HFFc6 (cell line): ENCODE data around the gene IRGC. TPM values are rescaled to one million over a fixed set of nuclear protein-coding genes. Genes with fewer than 3 reads are reported as not detected.
A peak's percentile ranks its signal among the peaks of the same experiment; 100 is the strongest.
"Not testable (repeated sequence)": the region's sequence is repeated elsewhere in the genome, so short reads cannot be mapped to it uniquely, and the experiment has no call there.

Experiments used
- DNase-seq: peaks from one replicate; pipeline ENCODE4 v3.0.0-alpha.2; 2018
- H3K27ac Mint-ChIP-seq: 2 replicates; pipeline ENCODE4 v1.8.0; 2020; ENCODE audit warnings: mild to moderate bottlenecking, mixed read lengths
- H3K27me3 Mint-ChIP-seq: 2 replicates; pipeline ENCODE4 v1.8.0; 2021; ENCODE audit warnings: mild to moderate bottlenecking, moderate library complexity, mixed read lengths; ENCODE audit not compliant: insufficient read depth
- H3K36me3 Mint-ChIP-seq: 2 replicates; pipeline ENCODE4 v1.8.0; 2021; ENCODE audit warnings: low read depth, mixed read lengths
- H3K4me1 Mint-ChIP-seq: 2 replicates; pipeline ENCODE4 v1.8.0; 2020; ENCODE audit warnings: low read depth, mixed read lengths
- H3K4me3 Mint-ChIP-seq: 2 replicates; pipeline ENCODE4 v1.8.0; 2020; ENCODE audit warnings: mild to moderate bottlenecking, moderate library complexity, mixed read lengths
- H3K9me3 Mint-ChIP-seq: 2 replicates; pipeline ENCODE4 v1.8.0; 2020; ENCODE audit warnings: mild to moderate bottlenecking, mixed read lengths
- CTCF ChIP-seq: fragments of 200-600 bp; sonication (generic); IDR thresholded peaks from 2 replicates; pipeline ENCODE4 v1.5.0; 2021; ENCODE audit warnings: antibody characterized with exemption, mild to moderate bottlenecking
- total RNA-seq, 6 experiments: library from RNA; stranded (reverse); fragmentation: NEBNext Ultra II Directional; extraction: Animal tissue kit (Norgen Biotek cat#: 25700); gene quantifications; 2 replicates in 1 of 6; 3 replicates in 5 of 6; pipeline ENCODE4 v1.2.3, GENCODE V29; 2021

IRGC gene
- total RNA-seq, 6 experiments from 2014 or later, result not detected

GRCh38 chr19:43763473-43763939 is 47.6 kb downstream of the IRGC start:
- no peak for DNase-seq
- Mint-ChIP-seq H3K27me3 (0 out of 2 replicates have a peak, but pooled peaks cover 1% of the 10 kb centered on the region), H3K27ac (peak overlapping the region; percentile 88), H3K4me1 (peaks cover 79% of the 10 kb centered on the region), H3K4me3 (peak overlapping the region; percentile 23; the same call in 1 of the 2 replicates), H3K9me3 (no peaks in the 10 kb centered on the region), H3K36me3 (no peaks in the 10 kb centered on the region)
- no peak for TF ChIP-seq CTCF

- peaks cover 69% of the 10 kb centered on the region for H3K4me1 Mint-ChIP-seq
- not testable (repeated sequence) for H3K36me3 Mint-ChIP-seq, H3K27me3 Mint-ChIP-seq, H3K9me3 Mint-ChIP-seq, DNase-seq
- H3K27ac Mint-ChIP-seq, result peak overlapping the region; percentile 98
- peak overlapping the region; percentile 75 for H3K4me3 Mint-ChIP-seq
Measured at GRCh38 chr19:43764684-43765083, 48.8 kb downstream of the IRGC start.

DNA sequence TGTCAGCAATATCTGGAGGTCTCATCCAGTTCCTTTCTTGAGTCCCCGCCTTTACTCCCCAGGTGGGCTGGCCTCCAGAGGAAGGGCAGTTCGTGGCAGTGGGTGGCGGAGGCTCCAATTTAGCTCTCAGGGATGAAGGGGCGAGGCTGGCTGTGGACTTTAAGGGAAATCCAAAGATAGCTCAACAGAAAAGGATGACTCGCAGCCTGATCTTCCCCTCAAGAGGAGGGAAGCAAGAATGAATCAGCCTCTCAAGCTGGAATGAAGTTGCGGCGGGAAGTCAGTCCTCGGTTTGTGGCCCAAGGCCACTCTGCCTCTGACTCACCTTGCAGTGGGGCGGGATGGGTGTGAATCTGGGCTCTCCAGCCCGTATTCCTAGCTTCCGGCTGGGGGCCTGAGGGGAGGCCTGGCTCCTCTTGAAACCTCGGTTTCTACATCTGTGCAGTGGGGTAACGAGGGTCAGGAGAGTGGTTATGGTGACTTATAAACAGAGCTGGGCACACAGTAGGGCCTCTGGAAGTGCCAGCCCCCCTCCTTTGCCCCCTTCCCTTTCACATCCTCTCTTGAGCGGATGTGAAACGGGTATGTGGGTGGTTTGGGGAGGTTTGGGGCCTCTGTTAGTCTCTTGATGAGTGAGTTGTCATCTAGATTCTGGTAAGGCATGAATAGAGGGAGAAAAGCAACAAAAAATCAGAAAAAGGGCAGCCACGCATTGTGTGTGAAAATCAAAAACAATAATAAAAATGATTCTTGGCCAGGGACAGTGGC is 49.4 kb downstream of the IRGC start:
- no peak for TF ChIP-seq CTCF
- Mint-ChIP-seq H3K36me3 (no peaks in the 10 kb centered on the region), H3K9me3 (no peaks in the 10 kb centered on the region), H3K27me3 (0 out of 2 replicates have a peak, but pooled peaks cover 1% of the 10 kb centered on the region), H3K27ac (peak overlapping the region; percentile 98), H3K4me1 (peaks cover 66% of the 10 kb centered on the region), H3K4me3 (peak overlapping the region; percentile 75)
- peak; percentile 98 for DNase-seq

DNA sequence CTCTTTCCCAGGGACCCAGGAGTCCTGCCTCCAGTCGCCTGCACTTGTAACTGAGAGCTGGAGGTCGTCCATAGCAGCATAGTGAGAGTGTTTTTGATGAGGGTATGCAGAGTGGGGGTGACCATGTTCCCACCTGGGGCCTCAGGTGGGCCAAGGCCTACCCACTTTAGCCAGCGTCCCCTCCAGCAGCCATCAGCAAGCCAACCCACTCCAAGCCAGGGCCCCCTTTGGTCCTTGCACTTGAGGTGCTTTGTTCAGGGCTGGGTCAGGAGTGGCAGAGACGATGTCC is 50.8 kb downstream of the IRGC start:
- H3K36me3 Mint-ChIP-seq, result no peaks in the 10 kb centered on the region
- H3K27ac Mint-ChIP-seq, result peak overlapping the region; percentile 78; the same call in 1 of the 2 replicates
- peaks cover 2% of the 10 kb centered on the region; the same call in 1 of the 2 replicates for H3K27me3 Mint-ChIP-seq
- TF ChIP-seq CTCF, result peak; percentile 64
- H3K9me3 Mint-ChIP-seq, result no peaks in the 10 kb centered on the region
- no peak overlapping the region for H3K4me3 Mint-ChIP-seq
- peaks cover 56% of the 10 kb centered on the region for H3K4me1 Mint-ChIP-seq
- no peak for DNase-seq

GRCh38 chr19:43767316-43767715 is 51.4 kb downstream of the IRGC start:
- TF ChIP-seq CTCF, result no peak
- Mint-ChIP-seq H3K4me1 (peaks cover 49% of the 10 kb centered on the region), H3K4me3 (no peak overlapping the region), H3K27me3 (peaks cover 2% of the 10 kb centered on the region; the same call in 1 of the 2 replicates), H3K36me3 (no peaks in the 10 kb centered on the region), H3K9me3 (no peaks in the 10 kb centered on the region), H3K27ac (no peak overlapping the region)
- no peak for DNase-seq

DNA sequence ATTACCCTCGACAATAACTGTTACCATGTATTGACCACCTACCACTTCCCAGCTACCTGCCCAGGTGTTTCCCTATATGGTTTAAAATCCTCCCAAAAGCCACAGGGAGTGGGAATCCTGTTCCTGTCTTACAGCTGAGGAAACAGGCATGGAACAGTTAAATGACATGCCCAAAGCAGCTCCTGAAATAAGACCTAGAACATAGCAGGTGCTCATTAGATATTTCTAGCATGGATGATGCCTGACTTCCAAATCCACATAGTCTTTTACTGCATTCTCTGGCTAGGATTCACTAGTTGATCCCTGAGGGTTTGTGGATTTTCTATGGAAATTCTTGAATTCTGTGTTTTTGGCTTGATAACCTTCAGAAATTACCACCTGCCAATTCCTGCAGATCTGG is 51.9 kb downstream of the IRGC start:
- TF ChIP-seq CTCF, result no peak
- Mint-ChIP-seq H3K36me3 (no peaks in the 10 kb centered on the region), H3K4me1 (peaks cover 44% of the 10 kb centered on the region), H3K27ac (no peak overlapping the region), H3K9me3 (no peaks in the 10 kb centered on the region), H3K27me3 (peaks cover 2% of the 10 kb centered on the region), H3K4me3 (no peak overlapping the region)
- no peak for DNase-seq
